Measurements from ENCODE around the gene COL4A6.

The COL4A6 gene

DNA sequence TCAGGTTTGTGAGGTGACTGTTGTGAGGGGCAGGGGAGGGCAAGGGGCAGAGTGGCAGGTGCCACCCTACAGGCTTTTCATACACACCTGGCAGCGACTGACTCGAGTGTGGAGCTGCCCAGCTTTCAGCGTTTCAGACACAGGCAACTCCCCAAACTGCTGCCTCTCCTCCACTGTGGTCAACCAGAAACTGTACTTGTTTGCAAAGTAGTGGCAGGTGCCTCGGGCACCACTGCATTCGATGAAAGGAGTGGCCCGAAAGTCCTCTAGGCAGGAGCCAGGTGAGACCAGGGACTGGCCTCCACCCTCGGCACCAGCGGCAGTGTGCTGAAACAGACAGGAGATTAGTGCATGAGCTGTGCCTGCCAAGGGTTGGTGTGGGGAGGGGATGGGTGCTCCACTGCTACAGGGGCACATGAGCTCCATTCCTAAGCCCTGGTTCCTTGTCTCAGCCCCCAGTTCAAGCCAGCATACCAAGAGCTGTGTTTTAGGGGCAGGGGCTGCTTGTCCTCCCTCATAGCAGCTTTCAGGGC lies 281.2 kb downstream of the COL4A6 start:
- no peak for DNase-seq

DNA sequence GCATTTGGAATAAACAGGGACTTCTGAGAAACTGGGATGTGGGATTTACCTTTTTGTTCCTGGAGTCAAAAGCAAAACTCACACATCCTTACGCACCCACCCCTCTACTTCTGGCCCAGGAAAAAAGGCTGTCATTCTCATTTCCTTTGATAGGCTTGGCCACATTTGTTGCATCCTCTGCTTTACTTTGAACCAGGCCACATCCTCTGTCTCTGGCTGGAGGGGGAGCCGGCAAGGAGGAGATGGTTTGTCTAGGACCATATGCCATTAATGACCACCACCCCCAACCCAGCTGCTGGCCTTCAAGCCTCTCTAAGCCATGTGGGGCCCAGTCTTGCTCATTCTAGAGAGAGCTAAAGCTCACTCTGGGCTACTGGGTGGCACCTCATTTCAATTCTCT lies 282.1 kb downstream of the COL4A6 start:
- no peak for DNase-seq

DNA sequence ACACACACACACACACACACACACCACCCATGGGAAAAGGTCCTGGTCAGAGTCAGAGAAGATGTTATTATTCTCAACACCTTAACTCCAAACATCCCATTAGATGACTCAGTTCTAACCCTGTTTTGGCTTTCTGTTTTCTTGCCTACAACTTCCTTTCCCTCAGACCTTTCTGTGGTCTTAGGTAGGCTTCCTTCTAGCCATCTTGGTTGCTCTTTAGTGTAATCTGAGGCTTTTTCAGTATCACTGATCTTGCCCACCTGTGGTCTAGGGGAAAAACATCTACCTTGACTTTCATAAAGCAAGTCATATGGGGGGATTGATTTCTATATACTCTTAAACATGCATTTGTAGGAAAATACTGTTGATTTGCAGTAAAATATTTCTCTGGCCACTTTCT lies 289.7 kb downstream of the COL4A6 start:
- peak in 1 of 5 donors; percentile 25 for DNase-seq

DNA sequence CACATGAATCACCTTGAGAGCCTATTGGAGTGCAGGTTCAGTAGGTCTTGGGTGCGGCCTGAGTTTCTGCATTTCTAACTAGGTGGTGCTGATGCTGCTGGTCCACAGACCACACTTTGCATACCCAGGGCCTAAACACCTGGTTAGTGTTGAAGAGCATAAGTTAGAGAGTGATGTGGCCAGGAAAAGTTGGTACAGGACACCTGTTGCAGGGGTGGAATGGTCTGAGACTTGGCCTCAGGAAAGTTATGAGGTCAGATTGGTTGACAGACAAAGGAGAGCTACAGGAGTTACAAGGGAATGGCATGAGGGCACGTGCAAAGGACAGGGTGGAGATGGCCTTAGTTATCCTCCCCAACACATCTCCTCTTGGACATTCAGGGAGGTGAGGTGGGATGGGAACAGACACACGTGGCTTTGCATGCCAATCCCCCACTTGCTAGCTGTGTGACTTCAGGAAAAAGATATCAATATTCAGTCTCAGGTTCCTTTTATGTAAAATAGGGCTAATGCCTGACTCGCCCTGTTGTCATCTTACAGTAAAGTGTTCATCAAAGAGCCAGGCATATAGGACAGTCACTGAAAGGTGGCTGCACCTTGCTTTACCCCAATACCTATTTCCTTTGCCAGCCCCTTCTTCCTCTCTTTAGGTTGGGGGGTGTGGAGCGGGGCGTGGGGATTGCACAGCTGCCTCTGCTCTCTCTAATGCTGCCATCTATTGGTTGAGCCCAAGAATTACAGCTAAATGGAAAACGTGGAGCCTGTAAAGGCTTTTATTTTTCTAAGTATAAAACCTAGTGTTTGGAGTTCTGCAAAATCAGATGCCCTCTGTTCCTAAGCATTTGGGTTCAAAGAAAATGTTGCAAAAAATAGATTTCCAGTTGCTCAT lies 299.2 kb downstream of the COL4A6 start:
- peak in 1 of 5 donors; percentile 3 for DNase-seq

DNA sequence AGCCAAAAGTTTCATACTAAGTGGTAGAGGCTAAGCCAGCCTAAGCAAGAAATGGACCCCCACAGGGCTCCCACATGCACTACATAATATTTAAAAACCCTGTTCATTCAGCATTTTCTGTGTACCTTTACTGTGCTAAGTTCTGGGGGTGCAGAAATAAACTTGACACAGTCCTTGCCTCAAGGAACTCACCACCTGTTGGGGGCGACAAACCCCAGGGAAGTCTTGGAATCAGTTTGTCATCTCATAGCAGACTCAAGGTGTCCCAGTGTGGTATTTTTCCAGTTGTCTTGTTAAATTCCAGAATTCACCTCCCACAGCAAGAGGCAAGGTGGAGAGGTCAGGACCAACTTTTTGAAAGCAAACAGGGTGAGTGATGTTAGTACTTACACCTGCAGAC lies 303.5 kb downstream of the COL4A6 start:
- no peak for DNase-seq

DNA sequence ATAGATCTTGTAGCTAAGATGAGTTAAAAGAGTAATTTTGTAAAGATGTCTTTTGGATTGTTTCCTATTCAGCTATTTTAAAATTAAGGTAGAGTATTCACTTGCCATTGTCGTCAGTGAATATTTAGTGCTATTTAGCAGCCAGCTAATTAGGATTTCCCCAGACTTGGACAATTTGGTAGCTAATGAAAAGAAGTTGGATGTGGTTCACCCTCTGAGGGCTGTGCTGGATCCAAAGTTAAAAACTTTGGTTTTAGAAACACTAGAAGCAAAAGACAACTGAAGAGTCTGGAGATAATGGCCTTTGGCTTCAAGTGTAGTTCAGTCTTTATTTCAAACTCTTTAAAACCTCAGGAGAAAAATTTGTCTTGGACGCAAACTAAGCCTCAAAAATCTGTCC lies 305.3 kb downstream of the COL4A6 start:
- no peak for DNase-seq

DNA sequence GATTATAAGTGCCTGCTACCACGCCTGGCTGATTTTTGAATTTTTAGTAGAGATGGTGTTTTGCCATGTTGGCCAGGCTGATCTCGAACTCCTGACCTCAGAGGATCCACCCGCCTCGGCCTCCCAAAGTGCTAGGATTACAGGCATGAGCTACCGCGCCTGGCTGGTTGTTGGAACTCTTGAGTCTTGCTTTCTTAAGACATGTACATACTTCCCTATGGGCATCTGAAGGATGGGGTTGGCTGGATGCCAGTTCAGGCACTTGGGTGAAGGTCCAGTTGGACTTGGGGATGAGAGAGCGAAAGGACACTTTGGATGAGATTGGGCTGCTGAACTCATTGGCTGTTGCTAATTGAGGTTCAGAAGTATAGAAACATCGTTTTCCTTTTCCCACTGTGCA lies 306.2 kb downstream of the COL4A6 start:
- DNase-seq = no peak

DNA sequence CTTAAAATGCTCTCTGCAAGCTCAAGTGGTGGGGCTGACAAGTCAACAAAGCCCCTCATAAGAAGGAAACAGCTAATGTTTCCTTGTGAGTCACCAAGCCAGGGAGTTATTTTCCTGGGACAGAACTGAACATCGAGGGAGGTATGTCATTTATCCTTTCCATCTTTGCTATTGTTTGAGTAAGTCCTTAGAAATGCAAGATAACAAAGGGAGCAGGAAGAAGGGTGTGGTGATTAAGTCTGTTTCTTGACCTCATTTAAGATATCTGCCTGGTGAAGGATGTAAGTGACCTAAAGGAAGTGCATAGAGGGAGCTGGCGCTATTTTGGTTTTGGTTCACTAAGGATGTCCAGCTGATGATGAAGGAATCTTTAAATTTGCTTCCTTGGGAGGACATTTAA lies 306.8 kb downstream of the COL4A6 start:
- no peak for DNase-seq

DNA sequence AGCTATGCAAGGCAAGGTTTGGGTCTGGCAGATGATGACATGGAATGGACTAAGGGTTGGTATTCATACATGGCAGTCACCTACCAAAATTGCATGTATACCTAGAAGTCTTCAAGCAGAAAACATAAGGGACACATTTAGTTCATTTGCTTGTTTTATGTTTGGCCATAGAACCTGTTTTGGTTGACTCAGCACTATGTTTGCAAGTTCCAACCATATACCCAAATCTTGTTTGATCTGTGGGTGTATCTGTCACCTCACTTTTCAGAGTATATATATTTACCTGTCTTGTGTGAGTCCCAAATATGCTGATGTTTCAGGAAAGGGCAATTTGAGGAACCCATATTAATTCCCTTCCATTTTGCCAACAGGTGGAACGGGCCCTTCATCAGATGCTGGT lies 307.3 kb downstream of the COL4A6 start:
- DNase-seq = no peak

DNA sequence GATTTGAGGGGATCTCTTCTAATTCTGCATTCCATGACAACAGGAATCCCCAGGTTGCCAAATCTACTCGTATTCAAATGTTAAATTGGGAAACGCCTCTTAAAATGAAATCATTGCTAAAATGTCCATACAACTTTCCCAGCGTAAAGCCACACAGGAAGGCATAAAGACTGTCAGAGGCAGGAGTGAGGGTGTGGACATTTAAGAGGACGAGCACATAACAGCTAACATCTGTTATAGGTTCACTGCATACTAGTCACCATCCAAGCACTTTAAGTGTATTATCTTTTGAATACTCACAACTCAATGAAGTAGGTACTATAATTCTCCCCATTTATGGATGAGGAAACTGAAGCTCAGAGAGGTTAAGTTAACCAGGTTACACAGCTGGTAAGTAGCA lies 311.1 kb downstream of the COL4A6 start:
- DNase-seq = no peak

DNA sequence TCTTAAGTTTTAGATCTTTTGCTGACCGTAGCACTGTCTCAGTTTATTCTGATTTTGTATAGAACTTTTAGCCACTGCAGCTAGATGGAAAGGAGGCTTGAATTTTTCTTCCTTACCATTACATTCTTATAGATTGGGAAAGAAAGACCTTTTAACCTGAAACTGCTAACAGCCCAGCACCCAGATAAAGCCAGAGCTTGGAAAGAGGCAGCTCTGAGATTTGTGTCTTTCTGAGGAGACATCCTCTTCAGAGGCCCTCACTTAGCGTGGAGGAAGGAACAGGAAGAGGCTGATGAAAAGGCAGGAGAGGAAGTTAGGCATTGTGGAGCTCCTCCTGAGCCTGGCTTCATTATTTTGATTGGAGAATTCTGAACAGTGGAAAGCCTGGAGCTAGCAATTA lies 311.6 kb downstream of the COL4A6 start:
- no peak for DNase-seq

DNA sequence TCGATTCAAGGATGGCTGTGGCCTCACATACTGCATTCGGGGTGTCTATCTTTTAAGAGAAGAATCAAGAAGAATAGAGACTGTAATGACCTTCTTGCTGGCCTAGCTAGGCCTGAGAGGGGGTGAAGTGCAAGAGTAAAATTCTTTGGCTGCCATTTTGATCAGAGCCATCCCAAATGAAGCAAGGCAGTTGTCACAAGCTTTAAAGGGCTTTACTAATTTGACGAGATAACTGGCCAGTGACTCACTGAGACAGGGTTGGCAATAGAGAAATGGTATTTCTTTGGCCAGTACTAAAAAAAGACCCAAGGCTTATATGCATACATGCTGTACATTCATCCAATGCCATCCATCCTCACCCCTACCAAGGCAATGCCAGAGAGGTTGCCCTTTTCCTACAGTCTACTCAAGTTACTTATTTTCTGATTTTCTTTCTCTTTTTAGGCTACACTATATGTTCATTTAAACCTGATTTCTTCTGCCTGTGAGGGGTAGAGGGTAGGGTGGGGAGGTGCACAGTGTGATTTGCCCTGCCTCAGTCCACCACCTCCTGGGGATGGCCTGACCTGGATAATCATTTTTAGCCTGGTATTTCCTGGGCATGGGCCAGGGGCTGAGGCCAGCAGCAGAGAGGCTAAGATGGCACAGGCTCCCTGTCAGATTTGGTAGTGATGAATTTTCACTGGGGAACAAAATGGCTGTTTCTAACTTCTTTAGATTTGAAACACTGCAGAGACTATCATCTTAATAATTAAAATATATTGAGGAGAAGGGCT lies 314.4 kb downstream of the COL4A6 start:
- DNase-seq = no peak

DNA sequence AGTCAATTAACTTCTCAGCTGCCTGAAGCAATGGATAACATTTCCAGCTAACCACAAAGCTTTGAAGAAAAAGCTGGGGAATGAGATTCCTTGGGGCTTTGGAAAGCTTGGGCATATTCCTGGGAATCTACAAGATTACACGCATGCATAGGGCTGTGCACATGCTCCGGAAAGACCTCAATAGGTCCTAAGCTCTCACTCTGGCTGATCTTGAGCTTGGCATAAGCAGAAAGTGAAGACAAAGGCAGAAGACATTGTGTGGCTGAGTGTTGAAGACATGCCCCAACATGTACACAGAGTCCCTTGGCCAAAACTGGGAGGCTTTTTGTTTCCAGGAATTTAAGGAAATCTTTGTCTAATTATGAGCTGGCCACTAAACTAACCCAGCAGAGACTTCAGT lies 315.5 kb downstream of the COL4A6 start:
- no peak for DNase-seq

DNA sequence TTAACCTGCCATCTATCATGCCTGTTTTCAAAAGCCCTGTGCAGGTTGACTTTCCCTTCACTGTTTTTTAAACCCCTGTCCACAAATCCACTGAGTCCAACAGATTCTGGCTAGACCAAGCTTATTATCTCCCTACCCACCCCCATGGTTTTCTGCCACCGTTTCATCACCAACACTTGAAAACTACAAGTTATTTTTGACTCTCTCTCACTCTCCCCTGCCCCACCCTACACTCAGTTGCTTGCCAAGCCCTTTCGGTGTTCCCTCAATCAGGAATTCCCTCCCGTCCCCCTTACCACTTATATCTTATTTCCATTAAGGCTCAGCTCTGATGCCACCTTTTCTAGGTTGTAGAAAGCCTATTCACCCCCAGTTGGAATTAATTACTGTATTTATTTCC lies 316.9 kb downstream of the COL4A6 start:
- DNase-seq = no peak

DNA sequence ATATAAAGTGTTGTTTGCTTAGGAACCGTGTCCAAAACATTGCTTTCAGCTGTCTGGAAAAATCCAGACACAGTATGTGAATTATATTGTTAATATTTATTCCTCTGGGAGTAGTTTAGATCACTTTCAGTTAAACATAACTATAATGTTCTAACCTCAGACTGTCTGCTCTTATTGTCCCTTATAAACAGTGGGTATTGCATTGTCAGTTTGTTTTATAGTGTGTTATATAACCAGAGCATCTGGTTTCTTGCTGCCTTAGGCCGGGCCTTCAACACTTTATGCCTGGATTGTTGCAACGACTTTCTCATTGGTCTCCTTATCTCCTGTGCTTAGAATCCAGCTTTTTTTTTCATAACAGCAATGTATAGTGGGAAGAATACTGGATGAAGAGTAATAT lies 320.2 kb downstream of the COL4A6 start:
- no peak for DNase-seq

DNA sequence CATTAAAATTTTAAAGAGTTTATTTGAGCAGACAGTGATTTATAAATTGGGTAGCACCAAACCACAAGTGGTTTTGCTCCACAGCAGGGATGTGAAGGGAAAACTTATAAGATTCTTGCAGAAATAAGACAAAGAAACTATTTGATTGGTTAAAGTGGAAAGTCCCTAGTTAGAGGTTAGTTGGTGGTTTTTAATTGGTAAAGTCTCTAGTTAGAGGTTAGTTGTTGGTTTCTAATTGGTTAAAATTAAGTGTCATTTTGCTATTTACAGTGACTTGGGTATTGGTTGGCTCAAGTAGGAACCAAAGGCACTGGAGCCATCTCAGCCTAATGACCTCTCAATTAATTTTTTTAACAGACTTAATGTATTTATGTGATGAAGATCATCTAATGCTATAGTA lies 323.7 kb downstream of the COL4A6 start:
- no peak for DNase-seq
